PFSK-1 (cell line): ENCODE results near the gene IKZF5.

Source experiments
- FOXP2 ChIP-seq: optimal IDR thresholded peaks from 2 replicates; pipeline ENCODE3; 2011; ENCODE audit warnings: borderline replicate concordance, control low read depth, inconsistent platforms; ENCODE audit not compliant: insufficient read depth; ENCODE audit errors: extremely low read length, extremely low read depth
- POLR2AphosphoS5 ChIP-seq: IDR thresholded peaks from 2 replicates; pipeline ENCODE4 v1.6.1; 2012; ENCODE audit warnings: low read depth, mild to moderate bottlenecking, control low read depth, low read length, moderate library complexity
- REST ChIP-seq, 2 experiments: IDR thresholded peaks; 2 replicates each; pipeline versions ENCODE4 v1.6.1 to v1.8.0; 2011 to 2012; ENCODE audit warnings: low read depth in 2 of 2, low read length in 2 of 2, control low read depth in 1 of 2, inconsistent platforms in 1 of 2, mild to moderate bottlenecking in 1 of 2, moderate library complexity in 1 of 2; ENCODE audit not compliant: insufficient read depth in 1 of 2
- TAF1 ChIP-seq: IDR thresholded peaks from 2 replicates; pipeline ENCODE4 v1.6.1; 2012; ENCODE audit warnings: low read length, control low read depth, borderline replicate concordance; ENCODE audit not compliant: insufficient read depth

GRCh38 chr10:123024540-123024939, 15.9 kb upstream of the IKZF5 start:
- TF ChIP-seq FOXP2 (no peak), TAF1 (no peak), REST (IDR thresholded peaks at IDR 0.05; ENCODE audit: insufficient read depth in 1 of 2, low read depth in 2 of 2, low read length in 2 of 2) (no peak), POLR2AphosphoS5 (no peak)
